H1 (cell line): ENCODE results near the gene PEX14. TPM values are rescaled to one million over a fixed set of nuclear protein-coding genes. Genes with fewer than 3 reads are reported as not detected.

ENCODE experiments used
- CTCF ChIA-PET: fragments of 300-600 bp; sonication (Branson Sonifier 250); formaldehyde crosslinking; loops from one replicate; lab custom pipeline; 2021; ENCODE audit not compliant: partially characterized antibody; lab: Charles Lee
- POLR2A ChIA-PET: fragments of 300-600 bp; sonication (Branson Sonifier 250); formaldehyde crosslinking; loops from one replicate; lab custom pipeline; 2021; ENCODE audit warnings: inconsistent platforms; ENCODE audit not compliant: partially characterized antibody; lab: Charles Lee
- DNase-seq, 2 experiments: peaks; one replicate each; pipeline versions ENCODE4 v3.0.0 to v3.0.0-alpha.2; 2010 to 2022; ENCODE audit warnings: low spot score in 2 of 2, low read depth in 1 of 2, mixed read lengths in 1 of 2
- FAIRE-seq: peaks from 2 replicates; lab custom pipeline; 2011; peaks lifted over from hg19 to GRCh38; lab: Jason Lieb, UNC
- H2AFZ ChIP-seq: 2 replicates; pipeline ENCODE4 v1.8.1; 2012; ENCODE audit warnings: low read length, inconsistent platforms
- H2AK5ac ChIP-seq: 2 replicates; pipeline ENCODE4 v1.6.1; 2013; ENCODE audit warnings: low read depth, low read length
- H2BK120ac ChIP-seq: replicated peaks from 2 replicates; pipeline ENCODE3; 2013; ENCODE audit warnings: low read depth, low read length, inconsistent platforms
- H2BK12ac ChIP-seq: 2 replicates; pipeline ENCODE4 v1.6.1; 2013; ENCODE audit warnings: low read depth, low read length
- H2BK15ac ChIP-seq: 2 replicates; pipeline ENCODE4 v1.6.1; 2013; ENCODE audit warnings: low read length
- H2BK20ac ChIP-seq: 2 replicates; pipeline ENCODE4 v1.6.1; 2013; ENCODE audit warnings: low read length
- H2BK5ac ChIP-seq: 2 replicates; pipeline ENCODE4 v1.6.1; 2013; ENCODE audit warnings: low read depth, low read length
- H3K14ac ChIP-seq: 2 replicates; pipeline ENCODE4 v1.6.1; 2013; ENCODE audit warnings: inconsistent platforms; ENCODE audit not compliant: insufficient read length
- H3K18ac ChIP-seq: 2 replicates; pipeline ENCODE4 v1.6.1; 2013; ENCODE audit warnings: low read length; ENCODE audit errors: extremely low read depth
- H3K23ac ChIP-seq: 2 replicates; pipeline ENCODE4 v1.6.1; 2013; ENCODE audit warnings: inconsistent platforms; ENCODE audit not compliant: insufficient read length
- H3K23me2 ChIP-seq: 2 replicates; pipeline ENCODE4 v1.6.1; 2013; ENCODE audit warnings: low read depth, low read length
- H3K27ac ChIP-seq: 2 replicates; pipeline ENCODE4 v1.6.1; 2011; ENCODE audit warnings: low read depth, low read length, inconsistent platforms
- H3K27me3 ChIP-seq, 4 experiments: replicated peaks in 1 of 4; 1 replicate in 1 of 4; 2 replicates in 3 of 4; pipeline versions ENCODE4 v1.6.1 to v1.8.1; 2011 to 2013; ENCODE audit warnings: low read length in 3 of 4, mild to moderate bottlenecking in 3 of 4, inconsistent platforms in 2 of 4, mixed read lengths in 2 of 4, moderate library complexity in 1 of 4; ENCODE audit not compliant: control insufficient read depth in 3 of 4, insufficient read depth in 3 of 4; ENCODE audit errors: extremely low read depth in 1 of 4
- H3K36me3 ChIP-seq, 4 experiments: 2 replicates each; pipeline versions ENCODE4 v1.6.1 to v1.8.1; 2011 to 2013; ENCODE audit warnings: mild to moderate bottlenecking in 4 of 4, low read length in 3 of 4, moderate library complexity in 2 of 4, control low read depth in 1 of 4, inconsistent platforms in 1 of 4; ENCODE audit not compliant: insufficient read depth in 4 of 4, control insufficient read depth in 2 of 4
- H3K4ac ChIP-seq: replicated peaks from 2 replicates; pipeline ENCODE3; 2013; ENCODE audit warnings: low read length, low read depth, mixed read lengths, inconsistent platforms; ENCODE audit not compliant: insufficient read length
- H3K4me1 ChIP-seq, 4 experiments: replicated peaks in 1 of 4; 1 replicate in 1 of 4; 2 replicates in 3 of 4; pipeline versions ENCODE4 v1.6.1 to v1.8.1; 2011 to 2013; ENCODE audit warnings: low read length in 3 of 4, inconsistent platforms in 2 of 4, mixed read lengths in 1 of 4; ENCODE audit not compliant: insufficient read depth in 4 of 4, control insufficient read depth in 3 of 4
- H3K4me2 ChIP-seq, 2 experiments: 2 replicates each; pipeline versions ENCODE4 v1.6.1 to v1.8.1; 2011 to 2013; ENCODE audit warnings: low read depth in 2 of 2, low read length in 2 of 2, control low read depth in 1 of 2, inconsistent platforms in 1 of 2, mild to moderate bottlenecking in 1 of 2; ENCODE audit not compliant: insufficient read depth in 1 of 2
- H3K4me3 ChIP-seq, 4 experiments: fragments of 200-600, 300-600 bp in 1 of 4; sonication (generic), shearing (Covaris generic), sonication (Bioruptor Twin) in 1 of 4; 2 replicates each; pipeline versions ENCODE4 v1.5.1 to v1.8.1; 2011 to 2016; ENCODE audit warnings: low read length in 4 of 4, low read depth in 3 of 4, control low read depth in 2 of 4, inconsistent platforms in 2 of 4, mild to moderate bottlenecking in 2 of 4, mixed read lengths in 1 of 4, moderate library complexity in 1 of 4; ENCODE audit not compliant: insufficient read depth in 2 of 4; ENCODE audit errors: extremely low read depth in 1 of 4
- H3K56ac ChIP-seq: replicated peaks from 2 replicates; pipeline ENCODE3; 2013; ENCODE audit warnings: low read depth, mild to moderate bottlenecking, mixed read lengths, low read length, inconsistent platforms; ENCODE audit not compliant: insufficient read length
- H3K79me1 ChIP-seq: 2 replicates; pipeline ENCODE4 v1.6.1; 2013; ENCODE audit warnings: low read depth, low read length, control low read depth
- H3K79me2 ChIP-seq, 2 experiments: 2 replicates each; pipeline versions ENCODE4 v1.6.1 to v1.8.1; 2012 to 2013; ENCODE audit warnings: low read length in 2 of 2, mild to moderate bottlenecking in 2 of 2, inconsistent platforms in 1 of 2; ENCODE audit not compliant: insufficient read depth in 2 of 2, control insufficient read depth in 1 of 2
- H3K9ac ChIP-seq, 4 experiments: replicated peaks in 1 of 4; 1 replicate in 1 of 4; 2 replicates in 3 of 4; pipeline versions ENCODE4 v1.6.1 to v1.8.1; 2011 to 2013; ENCODE audit warnings: low read depth in 3 of 4, low read length in 3 of 4, control low read depth in 2 of 4, mild to moderate bottlenecking in 2 of 4, moderate library complexity in 2 of 4, inconsistent platforms in 1 of 4; ENCODE audit errors: extremely low read depth in 1 of 4
- H3K9me3 ChIP-seq, 2 experiments: 2 replicates each; pipeline versions ENCODE4 v1.6.1 to v1.8.1; 2012 to 2013; ENCODE audit warnings: mild to moderate bottlenecking in 2 of 2, moderate library complexity in 2 of 2, control low read depth in 1 of 2, inconsistent platforms in 1 of 2, low read depth in 1 of 2, low read length in 1 of 2, mixed read lengths in 1 of 2; ENCODE audit not compliant: insufficient read depth in 2 of 2
- H4K20me1 ChIP-seq, 2 experiments: replicated peaks in 1 of 2; 2 replicates each; pipeline versions ENCODE3 to v1.8.1; 2011 to 2013; ENCODE audit warnings: inconsistent platforms in 2 of 2, low read length in 2 of 2, mild to moderate bottlenecking in 1 of 2; ENCODE audit not compliant: insufficient read depth in 2 of 2, control insufficient read depth in 1 of 2
- H4K5ac ChIP-seq: 2 replicates; pipeline ENCODE4 v1.6.1; 2013; ENCODE audit warnings: low read length, low read depth, mixed read lengths, inconsistent platforms; ENCODE audit not compliant: insufficient read length
- H4K8ac ChIP-seq: 2 replicates; pipeline ENCODE4 v1.8.0; 2013; ENCODE audit warnings: mild to moderate bottlenecking, moderate library complexity, low read length, inconsistent platforms; ENCODE audit not compliant: insufficient read depth; ENCODE audit errors: extremely low read depth
- H4K91ac ChIP-seq: replicated peaks from 2 replicates; pipeline ENCODE3; 2013; ENCODE audit warnings: low read length, mixed read lengths, inconsistent platforms; ENCODE audit not compliant: insufficient read length
- ATF2 ChIP-seq: IDR thresholded peaks from 2 replicates; pipeline ENCODE4 v1.6.1; 2012; ENCODE audit warnings: low read length, inconsistent platforms
- BRCA1 ChIP-seq: IDR thresholded peaks from 2 replicates; pipeline ENCODE4 v1.6.1; 2012; ENCODE audit warnings: low read depth, low read length, improper control_type of control experiment
- EP300 ChIP-seq, 2 experiments: IDR thresholded peaks; 1 replicate in 1 of 2; 2 replicates in 1 of 2; pipeline ENCODE4 v1.6.1; 2011 to 2012; ENCODE audit warnings: low read depth in 2 of 2, low read length in 2 of 2, mild to moderate bottlenecking in 2 of 2, borderline replicate concordance in 1 of 2, inconsistent platforms in 1 of 2, moderate library complexity in 1 of 2
- WGBS, 2 experiments: shearing (Covaris generic) in 1 of 2; methylation state at CpG; one replicate each; pipeline versions ENCODE4 v1.1.6 to v1.1.7; 2013 to 2015; ENCODE audit warnings: low lambda C conversion rate in 2 of 2, mixed read lengths in 2 of 2, inconsistent platforms in 1 of 2, low coverage in 1 of 2, missing lambda C conversion rate in 1 of 2; ENCODE audit not compliant: insufficient replicate concordance in 2 of 2, insufficient coverage in 1 of 2, insufficient read length in 1 of 2; ENCODE audit errors: extremely low coverage in 1 of 2, missing lambda C conversion rate in 1 of 2; 5-methylcytosine and 5-hydroxymethylcytosine counted together
- polyA plus RNA-seq, 7 experiments: library from polyadenylated mRNA; depleted of rRNA in 3 of 7; stranded (reverse) in 5 of 7; unstranded in 2 of 7; fragments of >200 nt in 5 of 7; fragments of 200-250 nt in 2 of 7; gene quantifications; 1 replicate in 5 of 7; 2 replicates in 1 of 7; 4 replicates in 1 of 7; pipeline versions ENCODE4 v1.2.1 to v1.2.3, GENCODE V29; 2011 to 2013; ENCODE audit warnings: missing spikeins in 2 of 7, mixed read lengths in 2 of 7
- total RNA-seq: library from RNA; stranded (reverse); fragmentation: NEBNext Ultra II Directional; extraction: Animal tissue kit (Norgen Biotek cat#: 25700); gene quantifications from 2 replicates; pipeline ENCODE4 v1.2.1, GENCODE V29; 2021

Gene PEX14
- total and polyA plus RNA-seq, 2 of the 8 experiments (the other 6 are each of a cell fraction or from before 2014, with no cell fraction given) = 13.0 to 19.8 TPM

- Histone ChIP-seq H3K4ac (no peak overlapping the region), H3K36me3 (peaks cover 0 to 5% (median 2%) of the 10 kb centered on the region in 4 experiments; a peak in 4 of 8 replicates), H3K18ac (no peak overlapping the region), H3K79me1 (no peaks in the 10 kb centered on the region), H2AFZ (no peak overlapping the region), H3K23me2 (no peaks in the 10 kb centered on the region; the same call in 1 of the 2 replicates), H3K9me3 (no peaks in the 10 kb centered on the region), H3K23ac (no peak overlapping the region), H3K4me3 (no peak overlapping the region), H3K27me3 (peaks cover 0 to 15% (median 10%) of the 10 kb centered on the region in 4 experiments; a peak in 3 of 7 replicates), H2BK12ac (no peak overlapping the region), H4K8ac (no peak overlapping the region), H2AK5ac (no peak overlapping the region), H4K91ac (no peak overlapping the region), H3K4me1 (peaks cover 0 to 11% (median 5%) of the 10 kb centered on the region in 4 experiments; a peak in 5 of 7 replicates), H3K9ac (no peak overlapping the region), H2BK5ac (no peak overlapping the region; the same call in 1 of the 2 replicates), H4K5ac (no peak overlapping the region), H3K14ac (no peak overlapping the region)
- ChIA-PET POLR2A (no interaction called here), CTCF (interaction anchor here (1.0 to 1.3 kb wide), 3 partner anchors 15 to 147 kb away, joined by 3 to 5 read pairs (median 3); no protein-coding TSS in a partner anchor)
- FAIRE-seq = no peak
- TF ChIP-seq EP300 (IDR thresholded peaks at IDR 0.05; ENCODE audit: borderline replicate concordance in 1 of 2, low read depth in 2 of 2, low read length in 2 of 2) (no peak), BRCA1 (no peak), ATF2 (no peak)
- TF ChIP-seq, all 59 proteins: peak for 0
- Histone ChIP-seq H2BK15ac (no peak overlapping the region), H2BK20ac (no peak overlapping the region), H3K56ac (no peak overlapping the region), H4K20me1 (peaks cover 0 to 4% of the 10 kb centered on the region in 2 experiments), H2BK120ac (no peak overlapping the region), H3K4me2 (no peak overlapping the region), H3K27ac (no peak overlapping the region), H3K79me2 (no peaks in the 10 kb centered on the region)
- 96% methylated on average over 8 of the region's 10 CpGs; no CpG with 5 or more reads in 1 of the 2 experiments for WGBS, 2 experiments
- no peak for DNase-seq
Observed at GRCh38 chr1:10655002-10655401, 180.3 kb downstream of the PEX14 start.
